RWPE1 (cell line): ENCODE data around the gene B9D2.
"Not testable (repeated sequence)": the region's sequence is repeated elsewhere in the genome, so short reads cannot be mapped to it uniquely, and the experiment has no call there.

ENCODE experiments used
- CTCF ChIA-PET: fragments of 350-600 bp; sonication (Branson Sonifier 250); formaldehyde crosslinking; extraction: SDS; loops from one replicate; lab custom pipeline; 2021; lab: Yijun Ruan, JAX
- POLR2A ChIA-PET: fragments of 400-600 bp; formaldehyde crosslinking; extraction: SDS; loops from one replicate; lab custom pipeline; 2020; ENCODE audit warnings: antibody characterized with exemption; ENCODE audit not compliant: low non-redundant PET; lab: Yijun Ruan, JAX
- DNase-seq: peaks from one replicate; pipeline ENCODE4 v3.0.0; 2012; ENCODE audit warnings: low spot score
- H3K27ac ChIP-seq: fragments of 450-650 bp; 2 replicates; pipeline ENCODE4 v1.5.1; 2017
- CTCF ChIP-seq: fragments of 450-650 bp; conservative IDR thresholded peaks from 2 replicates; pipeline ENCODE4 v1.5.1; 2017; ENCODE audit warnings: low read depth, mild to moderate bottlenecking

Gene B9D2

GRCh38 chr19:41363753-41364523, at the start of gene B9D2:
Gene B9D2 (minus strand): TSS chr19:41364149. CDS start chr19:41363519, 630 bp downstream.
- TF ChIP-seq CTCF = no peak
- H3K27ac ChIP-seq = peak within 1 kb of the TSS; percentile 98
- ChIA-PET POLR2A (interaction anchor here (0.6 to 1.6 kb wide), 4 partner anchors 9 to 22 kb away, joined by 3 to 9 read pairs (median 4); no protein-coding TSS in a partner anchor), CTCF (interaction anchor here (0.5 to 1.6 kb wide), 4 partner anchors 17 to 115 kb away, joined by 3 to 6 read pairs (median 4); no protein-coding TSS in a partner anchor)
- peak; percentile 99 for DNase-seq

- no peak for TF ChIP-seq CTCF
- ChIA-PET CTCF (no interaction called here), POLR2A (no interaction called here)
- no peak for DNase-seq
- peak overlapping the region; percentile 79 for H3K27ac ChIP-seq
Observed at GRCh38 chr19:41412953-41413352, 49.0 kb upstream of the B9D2 start.

- ChIA-PET POLR2A (no interaction called here), CTCF (no interaction called here)
- peak overlapping the region; percentile 79 for H3K27ac ChIP-seq
- no peak for DNase-seq
- no peak for TF ChIP-seq CTCF
Observed at GRCh38 chr19:41411968-41412265, 48.0 kb upstream of the B9D2 start.

- H3K27ac ChIP-seq = peak overlapping the region; percentile 79
- DNase-seq = no peak
- no peak for TF ChIP-seq CTCF
- CTCF ChIA-PET = no interaction called here
- POLR2A ChIA-PET = no interaction called here
Observed at GRCh38 chr19:41411100-41411967, 47.4 kb upstream of the B9D2 start.

GRCh38 chr19:41410336-41411054, 46.5 kb upstream of the B9D2 start:
- no peak for DNase-seq
- H3K27ac ChIP-seq = peak overlapping the region; percentile 79
- ChIA-PET CTCF (no interaction called here), POLR2A (no interaction called here)
- TF ChIP-seq CTCF = no peak

GRCh38 chr19:41409288-41409687, 45.3 kb upstream of the B9D2 start:
- CTCF ChIA-PET = no interaction called here
- TF ChIP-seq CTCF = no peak
- DNase-seq = peak; percentile 43
- POLR2A ChIA-PET = no interaction called here
- H3K27ac ChIP-seq = peak overlapping the region; percentile 42

- DNase-seq, POLR2A ChIA-PET: not testable (repeated sequence)
- CTCF ChIA-PET = interaction anchor here (0.6 kb wide), 1 partner anchor 160 kb away, joined by 8 read pairs; no protein-coding TSS in a partner anchor
- peak overlapping the region; percentile 42 for H3K27ac ChIP-seq
Observed at GRCh38 chr19:41408846-41409245, 44.9 kb upstream of the B9D2 start.
